Thyroid gland (tissue), 4 donors: ENCODE data around the gene NUAK1.

Experiments used
- POLR2A ChIP-seq, 2 donors: fragments of 450-650 bp; IDR thresholded peaks; one replicate each; pipeline ENCODE4 v1.6.1; 2017; ENCODE audit warnings: antibody characterized with exemption in 2 of 2, mild to moderate bottlenecking in 2 of 2, moderate library complexity in 1 of 2
- TF ChIP-seq, protein P1 (sequence below), 6 experiments: fragments of 200-600 bp in 3 of 6; fragments of 450-650 bp in 3 of 6; sonication (generic) in 3 of 6; IDR thresholded peaks; one replicate each; pipeline ENCODE4 v1.5.1; 2016 to 2019; ENCODE audit warnings: antibody characterized with exemption in 6 of 6, mild to moderate bottlenecking in 2 of 6, inconsistent platforms in 1 of 6, moderate library complexity in 1 of 6

DNA sequence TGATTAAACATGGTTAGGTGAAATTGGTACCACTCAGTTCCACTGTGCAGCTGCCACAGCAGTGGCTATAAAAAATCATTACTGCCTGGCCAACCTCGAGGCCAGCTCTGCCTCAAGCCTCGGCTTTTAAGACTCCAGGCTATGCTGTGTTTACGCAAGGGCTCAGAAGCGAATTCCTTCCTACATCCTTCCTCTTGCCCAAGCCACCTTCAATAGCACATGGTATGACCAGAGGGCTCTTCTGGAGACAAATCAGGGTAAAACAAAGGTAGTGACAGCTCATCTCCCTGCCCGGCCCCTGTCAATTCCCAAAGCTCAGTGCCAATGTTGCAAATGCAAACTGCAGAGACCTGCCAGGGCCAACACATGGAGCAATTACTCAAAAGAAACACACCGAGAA is 31.9 kb downstream of the NUAK1 start:
- TF ChIP-seq, protein P1, sequence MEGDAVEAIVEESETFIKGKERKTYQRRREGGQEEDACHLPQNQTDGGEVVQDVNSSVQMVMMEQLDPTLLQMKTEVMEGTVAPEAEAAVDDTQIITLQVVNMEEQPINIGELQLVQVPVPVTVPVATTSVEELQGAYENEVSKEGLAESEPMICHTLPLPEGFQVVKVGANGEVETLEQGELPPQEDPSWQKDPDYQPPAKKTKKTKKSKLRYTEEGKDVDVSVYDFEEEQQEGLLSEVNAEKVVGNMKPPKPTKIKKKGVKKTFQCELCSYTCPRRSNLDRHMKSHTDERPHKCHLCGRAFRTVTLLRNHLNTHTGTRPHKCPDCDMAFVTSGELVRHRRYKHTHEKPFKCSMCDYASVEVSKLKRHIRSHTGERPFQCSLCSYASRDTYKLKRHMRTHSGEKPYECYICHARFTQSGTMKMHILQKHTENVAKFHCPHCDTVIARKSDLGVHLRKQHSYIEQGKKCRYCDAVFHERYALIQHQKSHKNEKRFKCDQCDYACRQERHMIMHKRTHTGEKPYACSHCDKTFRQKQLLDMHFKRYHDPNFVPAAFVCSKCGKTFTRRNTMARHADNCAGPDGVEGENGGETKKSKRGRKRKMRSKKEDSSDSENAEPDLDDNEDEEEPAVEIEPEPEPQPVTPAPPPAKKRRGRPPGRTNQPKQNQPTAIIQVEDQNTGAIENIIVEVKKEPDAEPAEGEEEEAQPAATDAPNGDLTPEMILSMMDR (IDR thresholded peaks at IDR 0.05), result no peak
- no peak for TF ChIP-seq POLR2A (IDR thresholded peaks at IDR 0.05)
